ENCODE data around the gene HSDL1.

HSDL1 gene

DNA sequence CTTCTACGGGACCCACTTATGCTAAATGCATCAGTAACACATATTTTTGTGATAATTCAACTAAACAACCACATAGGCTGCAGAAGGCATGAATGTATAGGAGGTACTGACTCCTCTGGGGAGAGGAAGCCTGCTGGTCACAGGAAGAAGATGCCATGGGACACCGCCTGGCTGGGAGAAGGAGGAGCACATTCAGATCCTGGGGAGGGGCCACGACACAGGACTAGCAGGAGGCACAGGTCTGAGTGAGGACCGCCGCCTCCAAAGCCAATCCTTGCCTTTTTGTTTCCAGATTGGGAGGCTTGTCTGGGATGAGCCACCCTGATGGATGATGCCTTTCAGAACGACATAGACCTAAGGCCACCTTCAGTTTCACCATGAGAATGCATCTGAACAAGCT is 62.9 kb downstream of the HSDL1 start:
- DNase-seq (ENCODE audit: low spot score), result no peak

- no peak for DNase-seq (ENCODE audit: low spot score)
These were observed 63.5 kb downstream of the HSDL1 start for GRCh38 chr16:84081446-84081989.

DNA sequence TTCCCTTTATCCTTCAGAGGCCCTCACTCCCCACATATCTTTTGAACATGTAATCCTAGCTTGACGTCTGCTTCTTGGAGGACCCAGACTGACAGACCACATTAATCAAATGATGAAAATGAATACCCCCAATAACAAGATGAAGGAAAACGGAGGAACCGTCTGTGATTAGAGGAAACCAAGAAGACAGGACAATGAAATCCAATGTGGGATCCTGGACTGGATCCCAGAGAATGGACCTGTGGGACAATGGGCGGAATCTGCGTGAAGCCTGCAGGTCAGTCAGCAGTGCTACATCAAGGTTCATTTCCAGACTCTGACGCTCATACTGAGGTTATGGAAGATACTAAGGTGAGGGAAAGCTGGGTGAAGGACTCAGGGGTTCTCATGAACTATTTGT is 64.2 kb downstream of the HSDL1 start:
- no peak for DNase-seq (ENCODE audit: low spot score)

DNA sequence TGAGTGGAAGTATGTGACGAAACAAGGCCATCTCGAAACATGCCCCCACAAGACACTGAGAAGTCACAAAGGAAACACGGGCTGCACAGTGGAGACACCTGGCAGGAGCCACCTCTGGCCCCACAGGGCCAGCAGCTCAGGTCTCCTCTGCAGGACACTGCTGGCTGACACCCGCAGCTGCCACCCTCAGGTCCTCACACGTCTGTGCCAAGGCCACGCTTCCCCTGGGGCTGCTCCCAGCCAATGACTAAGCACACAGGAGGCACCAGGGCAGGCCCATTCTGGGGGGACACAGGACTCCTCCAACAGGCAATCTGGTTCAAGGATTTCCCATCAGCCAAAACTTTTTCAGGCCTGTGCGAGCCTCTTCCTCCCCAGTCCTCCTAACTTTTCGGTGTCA is 64.6 kb downstream of the HSDL1 start:
- DNase-seq (ENCODE audit: low spot score), result no peak

- DNase-seq (ENCODE audit: low spot score), result no peak
These were observed 65.3 kb downstream of the HSDL1 start for GRCh38 chr16:84079664-84080063.

DNA sequence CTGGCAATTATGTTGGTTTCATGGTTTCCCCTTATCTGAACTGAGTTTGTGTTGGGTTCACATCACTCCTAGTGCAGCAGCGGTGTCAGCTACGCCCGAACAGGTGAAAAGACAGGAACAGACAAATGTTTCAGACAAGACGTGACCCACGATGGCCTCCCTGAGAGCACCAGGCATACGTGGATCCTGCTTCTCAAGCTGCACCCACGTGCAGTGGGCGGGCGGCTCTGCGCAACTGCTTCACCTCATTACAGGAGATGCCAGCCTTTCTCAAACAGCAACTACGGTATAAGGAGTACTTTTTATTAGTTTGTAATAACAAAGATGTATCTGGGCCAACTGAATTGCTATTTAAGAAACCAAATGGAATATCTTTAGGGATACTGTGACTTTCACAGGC is 69.6 kb downstream of the HSDL1 start:
- no peak for DNase-seq (ENCODE audit: low spot score)

GRCh38 chr16:84074721-84075120 is 70.3 kb downstream of the HSDL1 start:
- no peak for DNase-seq (ENCODE audit: low spot score)
